GM10248 (cell line): Measurements from ENCODE around the gene TAMALIN.

Source experiments
- CTCF ChIA-PET: fragments of 300-600 bp; sonication (Branson Sonifier 250); formaldehyde crosslinking; extraction: SDS; loops from one replicate; lab custom pipeline; 2021; ENCODE audit warnings: antibody characterized with exemption; lab: Yijun Ruan, JAX
- POLR2A ChIA-PET: fragments of 350-650 bp; sonication (Branson Sonifier 250); formaldehyde crosslinking; extraction: SDS; loops from one replicate; lab custom pipeline; 2020; ENCODE audit warnings: antibody characterized with exemption; lab: Yijun Ruan, JAX
- DNase-seq: peaks from one replicate; pipeline ENCODE4 v3.0.0; 2012; ENCODE audit errors: extremely low spot score
- TF ChIP-seq, protein P1 (sequence below): IDR thresholded peaks from 2 replicates; pipeline ENCODE4 v1.5.1; 2012; ENCODE audit warnings: mild to moderate bottlenecking, low read depth; ENCODE audit errors: extremely low read depth, missing control alignments, control extremely low read depth

Gene TAMALIN

DNA sequence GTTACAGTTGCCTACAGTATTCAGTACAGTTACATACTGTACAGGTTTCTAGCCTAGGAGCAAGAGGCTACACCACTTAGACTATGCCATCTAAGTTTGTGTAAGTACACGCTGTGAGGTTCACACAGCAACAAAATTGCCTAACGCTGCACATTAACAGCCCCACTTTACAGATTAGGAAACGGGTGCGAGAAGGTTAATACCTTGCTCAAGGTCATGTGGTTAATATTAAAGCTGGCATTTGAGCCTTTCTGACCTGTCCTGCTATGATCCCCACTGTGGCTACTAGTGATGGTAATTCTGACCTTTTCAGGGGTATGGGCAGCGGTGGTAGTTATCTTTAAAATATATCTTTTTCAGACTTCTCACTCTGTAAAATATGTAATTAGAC lies 34.3 kb upstream of the TAMALIN start:
- ChIA-PET CTCF (interaction anchor here (0.9 to 3.1 kb wide), 4 partner anchors 9 to 51 kb away, joined by 3 to 25 read pairs (median 6); no protein-coding TSS in a partner anchor), POLR2A (no interaction called here)
- DNase-seq = no peak
- TF ChIP-seq, protein P1, sequence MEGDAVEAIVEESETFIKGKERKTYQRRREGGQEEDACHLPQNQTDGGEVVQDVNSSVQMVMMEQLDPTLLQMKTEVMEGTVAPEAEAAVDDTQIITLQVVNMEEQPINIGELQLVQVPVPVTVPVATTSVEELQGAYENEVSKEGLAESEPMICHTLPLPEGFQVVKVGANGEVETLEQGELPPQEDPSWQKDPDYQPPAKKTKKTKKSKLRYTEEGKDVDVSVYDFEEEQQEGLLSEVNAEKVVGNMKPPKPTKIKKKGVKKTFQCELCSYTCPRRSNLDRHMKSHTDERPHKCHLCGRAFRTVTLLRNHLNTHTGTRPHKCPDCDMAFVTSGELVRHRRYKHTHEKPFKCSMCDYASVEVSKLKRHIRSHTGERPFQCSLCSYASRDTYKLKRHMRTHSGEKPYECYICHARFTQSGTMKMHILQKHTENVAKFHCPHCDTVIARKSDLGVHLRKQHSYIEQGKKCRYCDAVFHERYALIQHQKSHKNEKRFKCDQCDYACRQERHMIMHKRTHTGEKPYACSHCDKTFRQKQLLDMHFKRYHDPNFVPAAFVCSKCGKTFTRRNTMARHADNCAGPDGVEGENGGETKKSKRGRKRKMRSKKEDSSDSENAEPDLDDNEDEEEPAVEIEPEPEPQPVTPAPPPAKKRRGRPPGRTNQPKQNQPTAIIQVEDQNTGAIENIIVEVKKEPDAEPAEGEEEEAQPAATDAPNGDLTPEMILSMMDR = no peak

DNA sequence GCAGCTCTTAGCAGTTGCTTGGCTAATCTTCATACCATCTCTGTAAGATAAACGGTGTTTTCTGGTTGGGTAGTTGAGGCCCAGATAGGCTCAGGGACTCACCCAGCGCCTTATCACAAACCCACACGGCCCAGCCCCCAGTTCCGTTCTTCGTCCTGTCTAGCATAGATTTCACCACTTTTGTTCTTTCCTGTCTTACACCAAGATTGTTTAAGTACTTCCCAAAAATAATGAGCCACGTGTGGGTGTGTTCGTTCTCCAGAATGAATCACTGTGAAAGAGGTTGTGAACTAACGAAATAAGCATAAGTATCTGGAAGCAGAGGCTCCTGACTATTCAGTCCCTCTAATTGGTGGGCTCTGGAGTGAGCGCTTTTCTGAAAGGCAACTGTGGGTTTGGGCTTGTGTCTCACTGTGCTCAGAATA lies 33.9 kb upstream of the TAMALIN start:
- ChIA-PET POLR2A (no interaction called here), CTCF (interaction anchor here (0.9 to 3.1 kb wide), 4 partner anchors 9 to 50 kb away, joined by 3 to 25 read pairs (median 6); no protein-coding TSS in a partner anchor)
- no peak for DNase-seq
- TF ChIP-seq, protein P1 = no peak

DNA sequence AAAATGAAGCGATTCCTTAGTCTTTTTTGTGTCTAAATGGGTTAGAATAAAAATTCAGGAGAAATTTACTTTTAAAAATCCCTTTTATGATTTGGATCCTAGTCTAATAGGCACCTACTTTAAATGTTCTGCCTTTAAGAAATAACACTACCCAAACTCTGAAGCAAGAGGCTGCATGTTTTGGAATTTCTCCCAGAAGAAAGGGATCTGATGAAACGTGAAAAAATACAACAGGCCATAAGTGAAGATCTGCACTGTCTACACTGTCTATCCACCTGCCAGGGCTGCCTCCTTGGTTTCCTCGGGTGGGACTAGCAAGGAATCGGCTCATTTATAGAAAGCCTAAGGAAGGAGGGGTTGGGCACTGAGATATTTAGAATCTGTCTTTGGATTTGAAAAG lies 33.2 kb upstream of the TAMALIN start:
- ChIA-PET CTCF (no interaction called here), POLR2A (no interaction called here)
- no peak for DNase-seq
- TF ChIP-seq, protein P1 = no peak

DNA sequence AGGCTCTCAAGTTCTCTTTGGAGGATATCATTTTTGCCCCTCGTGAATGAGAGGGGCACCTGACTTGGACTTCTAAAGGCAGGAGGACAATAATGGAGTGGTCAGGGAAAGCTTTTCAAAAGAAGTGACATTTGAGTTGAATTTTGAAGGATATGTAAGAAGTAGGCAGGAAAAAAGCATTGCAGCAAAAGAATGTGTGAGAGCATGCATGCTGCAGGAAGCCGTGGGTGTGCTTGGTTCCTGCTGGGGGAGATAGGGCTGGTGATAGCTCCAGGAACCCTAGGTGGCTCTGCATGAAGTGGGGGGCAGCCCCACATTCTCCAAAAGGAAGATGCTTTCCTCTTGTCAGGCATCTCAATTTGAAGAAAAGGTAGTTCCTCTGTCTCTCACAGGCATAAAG lies 32.1 kb upstream of the TAMALIN start:
- CTCF ChIA-PET = interaction anchor here (0.9 to 3.9 kb wide), 7 partner anchors 9 to 52 kb away, joined by 3 to 28 read pairs (median 3); no protein-coding TSS in a partner anchor
- no peak for DNase-seq
- POLR2A ChIA-PET = no interaction called here
- TF ChIP-seq, protein P1 = no peak

DNA sequence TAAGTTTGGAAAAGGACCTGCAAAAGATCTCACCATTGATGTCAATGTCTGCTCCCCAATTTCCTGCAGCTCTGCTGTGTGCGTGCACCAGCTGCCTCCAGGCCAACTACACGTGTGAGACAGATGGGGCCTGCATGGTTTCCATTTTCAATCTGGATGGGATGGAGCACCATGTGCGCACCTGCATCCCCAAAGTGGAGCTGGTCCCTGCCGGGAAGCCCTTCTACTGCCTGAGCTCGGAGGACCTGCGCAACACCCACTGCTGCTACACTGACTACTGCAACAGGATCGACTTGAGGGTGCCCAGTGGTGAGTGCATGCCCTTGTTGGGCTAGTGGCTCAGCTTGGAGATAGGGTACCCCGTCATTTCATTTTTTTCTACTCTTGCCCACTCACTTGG lies 31.6 kb upstream of the TAMALIN start:
- DNase-seq = no peak
- POLR2A ChIA-PET = no interaction called here
- CTCF ChIA-PET = interaction anchor here (0.9 to 3.9 kb wide), 7 partner anchors 9 to 53 kb away, joined by 3 to 28 read pairs (median 3); no protein-coding TSS in a partner anchor
- TF ChIP-seq, protein P1 = no peak

DNA sequence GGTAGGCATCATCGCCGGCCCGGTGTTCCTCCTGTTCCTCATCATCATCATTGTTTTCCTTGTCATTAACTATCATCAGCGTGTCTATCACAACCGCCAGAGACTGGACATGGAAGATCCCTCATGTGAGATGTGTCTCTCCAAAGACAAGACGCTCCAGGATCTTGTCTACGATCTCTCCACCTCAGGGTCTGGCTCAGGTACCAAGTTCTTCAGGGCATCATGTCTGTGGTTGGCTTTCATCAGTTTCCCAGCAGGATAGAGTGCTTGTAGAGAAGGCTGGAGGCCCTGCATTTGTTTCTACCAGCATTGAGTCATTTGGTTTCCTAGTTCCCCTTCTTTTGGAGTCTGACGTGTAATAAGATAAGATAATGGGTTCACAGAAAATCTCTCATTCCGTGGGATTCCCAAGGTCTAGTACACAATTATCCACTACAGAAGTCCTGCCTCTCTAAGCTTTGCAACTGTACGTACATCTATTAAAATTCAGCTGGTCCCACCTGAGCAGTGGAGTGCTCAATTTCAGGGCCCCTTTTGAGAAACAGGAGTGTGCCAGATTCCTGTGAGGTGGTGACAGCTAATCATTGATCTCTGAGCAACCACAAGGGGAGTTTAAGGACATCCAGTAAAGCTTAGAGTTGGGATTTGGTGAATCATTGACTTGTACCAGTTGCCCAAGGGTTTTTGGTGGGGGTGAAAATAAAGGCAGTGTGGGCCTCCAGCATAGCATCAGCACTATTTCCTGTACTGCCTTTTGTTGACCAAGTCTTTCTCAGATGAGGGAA lies 30.2 kb upstream of the TAMALIN start:
- ChIA-PET CTCF (interaction anchor here (1.0 to 3.9 kb wide), 10 partner anchors 9 to 106 kb away, joined by 3 to 28 read pairs (median 4); no protein-coding TSS in a partner anchor), POLR2A (no interaction called here)
- no peak for DNase-seq
- TF ChIP-seq, protein P1 = no peak
